GM21360 (cell line): ENCODE results near the gene GAB4.
"Not testable (repeated sequence)": the region's sequence is repeated elsewhere in the genome, so short reads cannot be mapped to it uniquely, and the experiment has no call there.

ENCODE experiments used
- ATAC-seq: cut with Tn5 transposase; IDR thresholded peaks from one replicate; pipeline ENCODE4 v1.9.1; 2021; ENCODE audit warnings: mild to moderate bottlenecking, moderate library complexity; ENCODE audit not compliant: unreplicated experiment

The GAB4 gene

GRCh38 chr22:16917144-16918003, 90.6 kb downstream of the GAB4 start:
- ATAC-seq, result no peak

GRCh38 chr22:16915701-16916100, 92.3 kb downstream of the GAB4 start:
- no peak for ATAC-seq

GRCh38 chr22:16914911-16915310, 93.1 kb downstream of the GAB4 start:
- ATAC-seq, result not testable (repeated sequence)

- no peak for ATAC-seq
Measured at GRCh38 chr22:16914006-16914405, 94.0 kb downstream of the GAB4 start.

GRCh38 chr22:16912281-16912680, 95.7 kb downstream of the GAB4 start:
- ATAC-seq, result no peak
